HEK293 (cell line): Measurements from ENCODE around the gene ZNHIT3.
A peak's percentile ranks its signal among the peaks of the same experiment; 100 is the strongest.

ENCODE experiments used
- HIC1 ChIP-seq: fragments of 450-650 bp; formaldehyde crosslinking; IDR thresholded peaks from 2 replicates; pipeline ENCODE4 v1.5.1; 2016; ENCODE audit warnings: missing biosample characterization, missing genetic modification characterization
- INSM2 ChIP-seq: fragments of 450-650 bp; formaldehyde crosslinking; IDR thresholded peaks from 2 replicates; pipeline ENCODE4 v1.5.1; 2016; ENCODE audit warnings: missing biosample characterization, missing genetic modification characterization
- KLF7 ChIP-seq: fragments of 450-650 bp; formaldehyde crosslinking; IDR thresholded peaks from 2 replicates; pipeline ENCODE4 v1.5.1; 2016; ENCODE audit warnings: missing biosample characterization, missing genetic modification characterization, borderline replicate concordance
- PRDM1 ChIP-seq: fragments of 450-650 bp; formaldehyde crosslinking; IDR thresholded peaks from 2 replicates; pipeline ENCODE4; 2016; ENCODE audit warnings: missing biosample characterization, missing genetic modification characterization
- SCRT1 ChIP-seq: fragments of 450-650 bp; formaldehyde crosslinking; IDR thresholded peaks from 2 replicates; pipeline ENCODE4 v1.5.1; 2016; ENCODE audit warnings: missing biosample characterization, missing genetic modification characterization, borderline replicate concordance
- ZBTB1 ChIP-seq: fragments of 450-650 bp; formaldehyde crosslinking; IDR thresholded peaks from 2 replicates; pipeline ENCODE4 v1.5.1; 2016; ENCODE audit warnings: missing biosample characterization, missing genetic modification characterization
- ZEB2 ChIP-seq: fragments of 450-650 bp; formaldehyde crosslinking; IDR thresholded peaks from 2 replicates; pipeline ENCODE4 v1.5.1; 2016; ENCODE audit warnings: missing biosample characterization, missing genetic modification characterization
- ZNF140 ChIP-seq: fragments of 450-650 bp; formaldehyde crosslinking; IDR thresholded peaks from 2 replicates; pipeline ENCODE4 v1.5.1; 2016; ENCODE audit warnings: missing biosample characterization, missing genetic modification characterization
- ZNF146 ChIP-seq: fragments of 450-650 bp; formaldehyde crosslinking; IDR thresholded peaks from 2 replicates; pipeline ENCODE4 v1.5.1; 2016; ENCODE audit warnings: missing biosample characterization, missing genetic modification characterization
- ZNF184 ChIP-seq: fragments of 450-650 bp; IDR thresholded peaks from 2 replicates; pipeline ENCODE4 v1.5.1; 2018; ENCODE audit warnings: missing biosample characterization, mild to moderate bottlenecking, missing genetic modification characterization
- ZNF404 ChIP-seq: fragments of 450-650 bp; formaldehyde crosslinking; IDR thresholded peaks from 2 replicates; pipeline ENCODE4 v1.5.1; 2017; ENCODE audit warnings: missing biosample characterization, missing genetic modification characterization
- ZNF48 ChIP-seq: fragments of 450-650 bp; formaldehyde crosslinking; IDR thresholded peaks from 2 replicates; pipeline ENCODE4 v1.5.1; 2016; ENCODE audit warnings: missing biosample characterization, missing genetic modification characterization
- ZNF513 ChIP-seq: fragments of 450-650 bp; IDR thresholded peaks from 2 replicates; pipeline ENCODE4 v1.5.1; 2018; ENCODE audit warnings: missing biosample characterization, missing genetic modification characterization
- ZNF544 ChIP-seq: fragments of 450-650 bp; formaldehyde crosslinking; IDR thresholded peaks from 2 replicates; pipeline ENCODE4 v1.5.0; 2017; ENCODE audit warnings: missing biosample characterization, missing genetic modification characterization
- ZNF585B ChIP-seq: fragments of 450-650 bp; formaldehyde crosslinking; IDR thresholded peaks from 2 replicates; pipeline ENCODE4 v1.5.1; 2016; ENCODE audit warnings: missing biosample characterization, missing genetic modification characterization
- ZSCAN16 ChIP-seq: fragments of 450-650 bp; formaldehyde crosslinking; IDR thresholded peaks from 2 replicates; pipeline ENCODE4 v1.5.1; 2016; ENCODE audit warnings: missing biosample characterization, missing genetic modification characterization
- ZSCAN18 ChIP-seq: fragments of 450-650 bp; formaldehyde crosslinking; IDR thresholded peaks from 2 replicates; pipeline ENCODE4 v1.5.1; 2016; ENCODE audit warnings: missing biosample characterization, missing genetic modification characterization
- ZSCAN5A ChIP-seq: fragments of 450-650 bp; formaldehyde crosslinking; IDR thresholded peaks from 2 replicates; pipeline ENCODE4 v1.5.1; 2016; ENCODE audit warnings: missing biosample characterization, missing genetic modification characterization
- TF ChIP-seq, protein P1 (sequence below): fragments of 450-650 bp; formaldehyde crosslinking; IDR thresholded peaks from 2 replicates; pipeline ENCODE4 v1.5.1; 2016; ENCODE audit warnings: missing biosample characterization, missing genetic modification characterization
- TF ChIP-seq, protein P2 (sequence below): fragments of 450-650 bp; formaldehyde crosslinking; IDR thresholded peaks from 2 replicates; pipeline ENCODE4 v1.5.1; 2016; ENCODE audit warnings: missing biosample characterization, missing genetic modification characterization, borderline replicate concordance

ZNHIT3 gene

GRCh38 chr17:36544307-36545076 lies 58.0 kb downstream of the ZNHIT3 start, which contains the start of gene GGNBP2 (continued):
- TF ChIP-seq, protein P1, sequence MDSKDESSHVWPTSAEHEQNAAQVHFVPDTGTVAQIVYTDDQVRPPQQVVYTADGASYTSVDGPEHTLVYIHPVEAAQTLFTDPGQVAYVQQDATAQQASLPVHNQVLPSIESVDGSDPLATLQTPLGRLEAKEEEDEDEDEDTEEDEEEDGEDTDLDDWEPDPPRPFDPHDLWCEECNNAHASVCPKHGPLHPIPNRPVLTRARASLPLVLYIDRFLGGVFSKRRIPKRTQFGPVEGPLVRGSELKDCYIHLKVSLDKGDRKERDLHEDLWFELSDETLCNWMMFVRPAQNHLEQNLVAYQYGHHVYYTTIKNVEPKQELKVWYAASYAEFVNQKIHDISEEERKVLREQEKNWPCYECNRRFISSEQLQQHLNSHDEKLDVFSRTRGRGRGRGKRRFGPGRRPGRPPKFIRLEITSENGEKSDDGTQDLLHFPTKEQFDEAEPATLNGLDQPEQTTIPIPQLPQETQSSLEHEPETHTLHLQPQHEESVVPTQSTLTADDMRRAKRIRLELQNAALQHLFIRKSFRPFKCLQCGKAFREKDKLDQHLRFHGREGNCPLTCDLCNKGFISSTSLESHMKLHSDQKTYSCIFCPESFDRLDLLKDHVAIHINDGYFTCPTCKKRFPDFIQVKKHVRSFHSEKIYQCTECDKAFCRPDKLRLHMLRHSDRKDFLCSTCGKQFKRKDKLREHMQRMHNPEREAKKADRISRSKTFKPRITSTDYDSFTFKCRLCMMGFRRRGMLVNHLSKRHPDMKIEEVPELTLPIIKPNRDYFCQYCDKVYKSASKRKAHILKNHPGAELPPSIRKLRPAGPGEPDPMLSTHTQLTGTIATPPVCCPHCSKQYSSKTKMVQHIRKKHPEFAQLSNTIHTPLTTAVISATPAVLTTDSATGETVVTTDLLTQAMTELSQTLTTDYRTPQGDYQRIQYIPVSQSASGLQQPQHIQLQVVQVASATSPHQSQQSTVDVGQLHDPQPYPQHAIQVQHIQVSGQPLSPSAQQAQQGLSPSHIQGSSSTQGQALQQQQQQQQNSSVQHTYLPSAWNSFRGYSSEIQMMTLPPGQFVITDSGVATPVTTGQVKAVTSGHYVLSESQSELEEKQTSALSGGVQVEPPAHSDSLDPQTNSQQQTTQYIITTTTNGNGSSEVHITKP (tag by site-specific recombination), result no peak; the same call in none of the 2 replicates
- no peak for TF ChIP-seq ZSCAN18
- TF ChIP-seq INSM2 (tag by site-specific recombination), result no peak; the same call in none of the 2 replicates
- no peak for TF ChIP-seq SCRT1 (tag by site-specific recombination)
- 0 out of 2 replicates have a peak, but pooled peaks have one; percentile 7 for TF ChIP-seq HIC1 (tag by site-specific recombination)
- TF ChIP-seq ZNF404 (tag by site-specific recombination), result no peak
- TF ChIP-seq ZEB2 (tag by site-specific recombination), result peak; percentile 86
- TF ChIP-seq ZNF48 (tag by site-specific recombination), result no peak
- peak; percentile 94 for TF ChIP-seq KLF7 (tag by site-specific recombination)
- TF ChIP-seq ZNF146 (tag by site-specific recombination), result no peak
- TF ChIP-seq ZSCAN5A (tag by site-specific recombination), result peak; percentile 73; the same call in 1 of the 2 replicates
- no peak for TF ChIP-seq ZNF544 (tag by site-specific recombination)
- TF ChIP-seq PRDM1, result no peak
- no peak for TF ChIP-seq ZNF140 (tag by site-specific recombination)
- TF ChIP-seq ZNF585B (tag by site-specific recombination), result no peak; the same call in 1 of the 2 replicates
- no peak for TF ChIP-seq ZNF513 (tag by site-specific recombination)
- TF ChIP-seq, protein P2, sequence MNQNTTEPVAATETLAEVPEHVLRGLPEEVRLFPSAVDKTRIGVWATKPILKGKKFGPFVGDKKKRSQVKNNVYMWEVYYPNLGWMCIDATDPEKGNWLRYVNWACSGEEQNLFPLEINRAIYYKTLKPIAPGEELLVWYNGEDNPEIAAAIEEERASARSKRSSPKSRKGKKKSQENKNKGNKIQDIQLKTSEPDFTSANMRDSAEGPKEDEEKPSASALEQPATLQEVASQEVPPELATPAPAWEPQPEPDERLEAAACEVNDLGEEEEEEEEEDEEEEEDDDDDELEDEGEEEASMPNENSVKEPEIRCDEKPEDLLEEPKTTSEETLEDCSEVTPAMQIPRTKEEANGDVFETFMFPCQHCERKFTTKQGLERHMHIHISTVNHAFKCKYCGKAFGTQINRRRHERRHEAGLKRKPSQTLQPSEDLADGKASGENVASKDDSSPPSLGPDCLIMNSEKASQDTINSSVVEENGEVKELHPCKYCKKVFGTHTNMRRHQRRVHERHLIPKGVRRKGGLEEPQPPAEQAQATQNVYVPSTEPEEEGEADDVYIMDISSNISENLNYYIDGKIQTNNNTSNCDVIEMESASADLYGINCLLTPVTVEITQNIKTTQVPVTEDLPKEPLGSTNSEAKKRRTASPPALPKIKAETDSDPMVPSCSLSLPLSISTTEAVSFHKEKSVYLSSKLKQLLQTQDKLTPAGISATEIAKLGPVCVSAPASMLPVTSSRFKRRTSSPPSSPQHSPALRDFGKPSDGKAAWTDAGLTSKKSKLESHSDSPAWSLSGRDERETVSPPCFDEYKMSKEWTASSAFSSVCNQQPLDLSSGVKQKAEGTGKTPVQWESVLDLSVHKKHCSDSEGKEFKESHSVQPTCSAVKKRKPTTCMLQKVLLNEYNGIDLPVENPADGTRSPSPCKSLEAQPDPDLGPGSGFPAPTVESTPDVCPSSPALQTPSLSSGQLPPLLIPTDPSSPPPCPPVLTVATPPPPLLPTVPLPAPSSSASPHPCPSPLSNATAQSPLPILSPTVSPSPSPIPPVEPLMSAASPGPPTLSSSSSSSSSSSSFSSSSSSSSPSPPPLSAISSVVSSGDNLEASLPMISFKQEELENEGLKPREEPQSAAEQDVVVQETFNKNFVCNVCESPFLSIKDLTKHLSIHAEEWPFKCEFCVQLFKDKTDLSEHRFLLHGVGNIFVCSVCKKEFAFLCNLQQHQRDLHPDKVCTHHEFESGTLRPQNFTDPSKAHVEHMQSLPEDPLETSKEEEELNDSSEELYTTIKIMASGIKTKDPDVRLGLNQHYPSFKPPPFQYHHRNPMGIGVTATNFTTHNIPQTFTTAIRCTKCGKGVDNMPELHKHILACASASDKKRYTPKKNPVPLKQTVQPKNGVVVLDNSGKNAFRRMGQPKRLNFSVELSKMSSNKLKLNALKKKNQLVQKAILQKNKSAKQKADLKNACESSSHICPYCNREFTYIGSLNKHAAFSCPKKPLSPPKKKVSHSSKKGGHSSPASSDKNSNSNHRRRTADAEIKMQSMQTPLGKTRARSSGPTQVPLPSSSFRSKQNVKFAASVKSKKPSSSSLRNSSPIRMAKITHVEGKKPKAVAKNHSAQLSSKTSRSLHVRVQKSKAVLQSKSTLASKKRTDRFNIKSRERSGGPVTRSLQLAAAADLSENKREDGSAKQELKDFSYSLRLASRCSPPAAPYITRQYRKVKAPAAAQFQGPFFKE, result no peak
- TF ChIP-seq ZNF184 (tag by site-specific recombination), result no peak
- TF ChIP-seq ZSCAN16, result no peak
- peak; percentile 23; the same call in 1 of the 2 replicates for TF ChIP-seq ZBTB1 (tag by site-specific recombination)
